ENCODE data around the gene PPP2R3B. TPM values are rescaled to one million over a fixed set of nuclear protein-coding genes. Genes with fewer than 3 reads are reported as not detected.
"Not testable (repeated sequence)": the region's sequence is repeated elsewhere in the genome, so short reads cannot be mapped to it uniquely, and the experiment has no call there.

PPP2R3B gene
- total RNA-seq, 1 experiment from 2014 or later: 12.6 TPM

DNA sequence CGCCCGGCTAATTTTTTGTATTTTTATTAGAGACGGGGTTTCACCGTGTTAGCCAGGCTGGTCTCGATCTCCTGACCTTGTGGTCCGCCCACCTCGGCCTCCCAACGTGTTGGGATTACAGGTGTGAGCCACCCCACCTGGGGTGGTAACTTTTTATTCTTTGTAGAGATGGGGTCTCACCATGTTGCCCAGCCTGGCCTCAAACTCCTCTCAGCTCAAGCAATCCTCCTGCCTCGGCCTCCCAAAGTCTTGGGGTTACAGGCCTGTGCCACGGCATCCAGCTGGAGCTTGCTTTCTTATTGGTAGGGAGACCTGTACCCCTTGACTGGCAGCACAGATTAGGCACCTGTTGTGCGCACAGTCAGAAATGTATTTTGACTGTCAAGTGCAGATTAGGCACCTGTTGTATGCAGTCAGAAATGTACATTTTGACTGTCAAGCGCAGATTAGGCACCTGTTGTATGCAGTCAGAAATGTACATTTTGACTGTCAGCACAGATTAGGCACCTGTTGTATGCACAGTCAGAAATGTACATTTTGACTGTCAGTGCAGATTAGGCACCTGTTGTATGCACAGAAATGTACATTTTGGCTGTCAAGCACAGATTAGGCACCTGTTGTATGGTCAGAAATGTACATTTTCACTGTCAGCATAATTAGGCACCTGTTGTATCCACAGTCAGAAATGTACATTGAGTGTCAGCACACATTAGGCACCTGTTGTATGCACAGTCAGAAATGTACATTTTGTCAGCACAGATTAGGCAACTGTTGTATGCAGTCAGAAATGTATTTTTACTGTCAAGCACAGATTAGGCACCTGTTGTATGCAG lies 80.7 kb downstream of the PPP2R3B start:
- DNase-seq (ENCODE audit: low spot score): not testable (repeated sequence)

DNA sequence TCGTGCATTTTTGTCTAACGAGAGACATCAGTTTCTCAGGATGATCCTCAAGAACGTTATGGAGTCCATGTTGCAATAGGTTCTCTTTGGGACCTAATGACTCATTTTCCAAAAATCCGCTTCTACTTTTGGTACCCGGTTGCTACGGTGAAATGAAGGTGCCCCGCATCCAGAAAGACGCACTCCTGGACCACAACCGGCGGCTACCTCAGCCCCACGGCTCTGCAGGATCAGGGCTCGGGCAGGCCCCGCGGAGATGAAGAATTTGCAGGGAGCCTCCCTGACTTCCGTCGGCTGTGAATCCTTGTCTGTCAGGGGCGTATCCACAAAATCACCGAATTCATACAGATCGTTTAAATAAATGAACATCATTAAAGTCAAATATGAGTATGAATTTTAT lies 83.7 kb downstream of the PPP2R3B start:
- DNase-seq (ENCODE audit: low spot score): no peak

DNA sequence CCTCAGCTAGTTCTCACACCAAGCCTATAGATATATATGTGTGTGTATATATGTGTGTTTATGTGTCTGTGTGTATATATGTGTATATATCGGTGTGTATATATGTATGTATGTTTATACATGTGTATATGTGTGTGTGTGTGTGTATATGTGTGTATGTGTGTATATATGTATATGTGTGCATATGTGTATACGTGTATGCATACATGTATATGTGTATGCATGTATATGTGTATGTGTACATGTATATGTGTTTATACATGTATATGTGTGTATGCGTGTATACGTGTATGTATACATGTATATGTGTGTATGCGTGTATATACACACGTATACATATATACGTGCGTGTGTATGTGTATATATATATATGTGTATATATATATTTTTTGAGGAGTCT lies 86.4 kb downstream of the PPP2R3B start:
- no peak for DNase-seq (ENCODE audit: low spot score)

DNA sequence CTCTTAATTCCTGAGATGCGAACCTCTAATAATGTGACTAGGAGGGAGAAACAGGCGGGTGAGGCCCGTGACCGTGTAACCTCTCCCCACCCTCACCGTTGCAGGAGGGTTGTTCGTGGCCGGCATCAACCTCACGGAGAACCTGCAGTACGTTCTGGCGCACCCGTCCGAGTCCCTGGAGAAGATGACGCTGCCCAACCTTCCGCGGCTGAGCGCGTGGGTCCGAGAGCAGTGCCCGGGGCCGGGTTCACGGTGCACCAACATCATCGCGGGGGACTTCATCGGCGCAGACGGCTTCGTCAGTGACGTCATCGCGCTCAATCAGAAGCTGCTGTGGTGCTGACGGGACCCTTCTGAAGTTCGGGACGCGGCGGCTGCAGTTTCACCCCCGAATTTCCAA lies 87.7 kb downstream of the PPP2R3B start:
- no peak for DNase-seq (ENCODE audit: low spot score)

DNA sequence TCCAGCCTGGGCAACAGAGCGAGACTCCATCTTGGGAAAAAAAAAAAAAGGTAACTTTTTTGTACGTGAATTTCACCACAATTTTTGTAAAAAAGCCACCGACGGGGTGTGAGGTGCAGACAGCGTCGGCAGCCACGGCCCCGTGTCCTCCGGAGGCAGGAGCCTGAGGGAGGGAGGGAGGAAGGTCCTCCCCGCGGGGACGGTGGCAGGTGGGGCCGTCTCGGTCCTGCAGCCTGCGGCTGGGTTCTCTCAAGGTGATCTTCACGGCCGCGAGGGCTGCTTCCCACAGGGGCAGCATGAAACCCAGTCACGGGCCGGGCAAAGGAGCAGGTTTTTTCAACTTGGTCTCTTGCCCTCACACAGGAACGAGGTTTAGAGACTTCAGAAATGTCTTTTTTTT lies 91.6 kb downstream of the PPP2R3B start:
- no peak for DNase-seq (ENCODE audit: low spot score)

DNA sequence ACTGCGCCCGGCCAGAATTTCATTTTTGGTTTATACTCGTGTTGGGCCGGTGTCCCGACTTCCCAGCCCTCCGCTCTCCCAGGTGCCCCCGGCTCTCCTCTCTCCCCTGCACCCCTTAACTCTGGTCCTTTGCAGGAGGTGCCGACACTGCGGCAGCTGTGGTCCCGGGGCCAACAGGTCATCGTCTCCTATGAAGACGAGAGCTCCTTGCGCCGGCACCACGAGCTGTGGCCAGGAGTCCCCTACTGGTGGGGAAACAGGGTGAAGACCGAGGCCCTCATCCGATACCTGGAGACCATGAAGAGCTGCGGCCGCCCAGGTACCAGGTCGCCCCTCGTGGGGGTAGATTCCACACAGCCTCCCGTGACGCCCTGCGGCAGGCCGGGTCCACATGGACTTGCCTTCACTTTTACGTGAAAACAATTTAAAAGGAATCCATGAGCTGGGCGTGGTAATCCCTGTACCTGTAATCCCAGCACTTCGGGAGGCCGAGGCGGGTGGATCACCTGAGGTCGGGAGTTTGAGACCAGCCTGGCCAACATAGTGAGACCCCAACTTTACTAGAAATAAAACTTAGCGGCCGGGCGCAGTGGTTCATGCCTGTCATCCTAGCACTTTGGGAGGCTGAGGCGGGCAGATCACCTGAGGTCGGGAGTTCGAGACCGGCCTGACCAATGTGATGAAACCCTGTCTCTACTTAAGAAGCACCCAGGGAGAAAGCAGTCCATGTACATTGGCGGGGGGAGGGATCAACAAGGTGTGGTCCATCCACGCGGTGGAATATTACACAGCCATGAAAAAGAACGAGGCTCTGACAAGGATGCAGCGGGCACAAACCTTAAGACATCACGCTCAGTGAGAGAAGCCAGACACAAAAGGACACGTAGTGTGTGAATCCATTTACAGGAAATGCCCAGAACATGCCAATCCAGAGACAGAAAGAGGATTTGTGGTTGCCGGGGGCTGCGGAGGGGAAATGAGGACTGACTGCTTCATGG lies 93.5 kb downstream of the PPP2R3B start:
- no peak for DNase-seq (ENCODE audit: low spot score)

DNA sequence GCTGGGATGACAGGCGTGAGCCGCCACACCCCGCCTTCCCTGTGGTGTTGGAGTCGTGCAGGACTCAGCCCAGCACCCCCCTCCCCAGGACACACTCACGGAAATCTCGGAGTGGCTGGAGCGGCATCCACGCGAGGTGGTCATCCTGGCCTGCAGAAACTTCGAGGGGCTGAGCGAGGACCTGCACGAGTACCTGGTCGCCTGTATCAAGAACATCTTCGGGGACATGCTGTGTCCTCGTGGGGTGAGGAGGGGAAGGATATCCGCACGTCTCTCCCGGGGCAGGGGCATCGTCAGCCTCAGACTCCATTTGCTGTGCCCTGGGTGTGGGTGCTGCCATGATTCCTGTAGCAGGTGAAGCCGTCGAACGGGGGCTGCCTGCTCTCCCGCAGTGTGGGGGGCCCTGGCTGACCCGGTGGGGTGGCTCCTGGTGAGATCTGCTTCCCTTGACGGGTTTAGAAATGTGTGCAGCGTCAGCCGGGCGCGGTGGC lies 95.3 kb downstream of the PPP2R3B start:
- no peak for DNase-seq (ENCODE audit: low spot score)

DNA sequence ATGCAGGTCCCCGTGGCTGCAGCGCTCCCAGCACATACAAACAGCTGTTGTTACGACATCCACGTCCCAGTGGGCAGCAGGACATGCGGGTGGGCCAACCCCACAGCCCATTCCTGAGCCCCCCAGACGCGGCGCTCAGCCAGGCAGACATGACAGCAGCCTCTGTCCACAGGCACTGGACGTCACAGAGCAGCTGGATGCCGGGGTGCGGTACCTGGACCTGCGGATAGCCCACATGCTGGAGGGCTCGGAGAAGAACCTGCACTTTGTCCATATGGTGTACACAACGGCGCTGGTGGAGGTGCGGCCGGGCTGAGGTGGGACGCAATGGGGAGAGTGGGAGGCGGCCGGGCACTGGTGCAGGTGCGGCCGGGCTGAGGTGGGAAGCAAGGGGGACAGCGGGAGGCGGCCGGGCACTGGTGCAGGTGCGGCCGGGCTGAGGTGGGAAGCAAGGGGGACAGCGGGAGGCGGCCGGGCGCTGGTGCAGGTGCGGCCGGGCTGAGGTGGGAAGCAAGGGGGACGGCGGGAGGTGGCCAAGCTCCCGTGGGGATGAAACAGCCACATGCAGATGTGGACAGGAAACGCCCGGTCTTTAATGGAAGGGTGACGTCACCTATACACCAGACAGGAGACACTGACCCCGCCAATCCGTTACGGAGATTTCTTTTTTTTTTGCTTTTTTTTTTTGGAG lies 96.1 kb downstream of the PPP2R3B start:
- DNase-seq (ENCODE audit: low spot score): no peak

DNA sequence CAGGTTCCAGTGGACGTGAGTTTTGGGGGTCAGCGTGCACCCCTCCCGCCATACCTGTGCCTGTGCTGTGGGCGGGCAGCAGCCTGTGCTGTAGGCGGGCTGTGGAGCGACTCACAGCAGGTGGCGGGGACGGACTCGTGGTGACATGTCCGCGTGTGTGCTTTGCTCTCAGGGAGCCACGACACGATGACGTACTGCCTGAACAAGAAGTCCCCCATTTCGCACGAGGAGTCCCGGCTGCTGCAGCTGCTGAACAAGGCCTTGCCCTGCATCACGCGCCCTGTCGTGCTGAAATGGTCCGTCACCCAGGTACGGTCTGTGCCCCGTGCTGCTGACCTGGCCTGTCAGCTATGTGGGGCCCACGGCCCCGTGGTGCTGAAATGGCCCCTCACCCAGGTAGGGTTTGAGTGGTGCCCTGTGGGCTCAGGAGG lies 98.1 kb downstream of the PPP2R3B start:
- DNase-seq (ENCODE audit: low spot score): no peak

DNA sequence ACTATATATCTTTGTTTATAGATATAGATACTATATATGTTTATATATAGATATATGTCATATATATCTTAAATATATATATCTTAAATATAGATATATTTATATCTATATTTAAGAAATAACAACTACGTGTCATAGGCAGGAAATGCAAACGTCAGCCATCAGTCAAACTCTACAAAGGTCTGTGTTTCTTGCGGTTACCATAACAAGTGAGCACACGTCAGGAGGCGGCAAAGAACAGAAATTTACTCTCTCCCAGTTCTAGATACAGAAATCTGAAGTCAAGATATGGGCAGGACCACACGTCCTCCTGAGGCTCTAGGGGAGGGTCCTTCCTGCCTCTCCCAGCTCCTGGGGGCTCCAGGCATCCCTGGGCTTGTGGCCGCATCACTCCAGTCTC lies 99.0 kb downstream of the PPP2R3B start:
- no peak for DNase-seq (ENCODE audit: low spot score)

DNA sequence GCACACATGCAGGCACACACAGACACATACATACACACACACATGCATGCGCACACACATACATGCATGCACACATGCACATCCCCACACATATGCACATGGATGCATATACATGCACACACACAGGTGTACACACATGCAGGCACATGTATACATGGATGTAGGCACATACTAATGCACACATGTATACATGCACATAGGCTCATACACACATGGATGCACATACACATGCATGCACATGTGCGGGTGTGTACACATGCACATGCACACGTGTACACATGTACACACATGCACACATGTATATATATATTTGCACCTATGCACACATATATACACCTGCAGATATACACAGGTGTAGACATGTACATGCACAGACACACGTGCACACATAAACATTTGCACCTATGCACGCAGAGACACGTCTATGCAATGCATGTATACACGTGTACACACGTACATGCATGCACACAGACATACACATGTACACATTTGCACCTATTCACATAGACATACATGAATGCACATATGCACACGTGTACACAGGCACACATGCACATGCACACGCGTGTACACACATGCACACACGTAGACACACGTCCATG lies 101.5 kb downstream of the PPP2R3B start:
- DNase-seq (ENCODE audit: low spot score): no peak

Other genes with a start within 250 kb of the PPP2R3B start
- 7.7 and 8.1 TPM in 2 replicates for gene PLCXD1, start 105.5 kb downstream of the PPP2R3B start, total RNA-seq (2014; rRNA removed; shearing (Covaris generic))
- gene GTPBP6, start 68.1 kb downstream of the PPP2R3B start, total RNA-seq (2014; rRNA removed; shearing (Covaris generic)): 39.2 and 40.2 TPM in 2 replicates
- 0.08 TPM in 1 of 2 replicates, not detected in the other for gene SHOX, start 243.9 kb upstream of the PPP2R3B start, total RNA-seq (2014; rRNA removed; shearing (Covaris generic))